ENCODE results near the gene MAST4. TPM values are rescaled to one million over a fixed set of nuclear protein-coding genes. Genes with fewer than 3 reads are reported as not detected.

Gene MAST4
- total RNA-seq, 4 donors from 2014 or later: 16.2 to 32.8 (median 25.0) TPM

- Histone ChIP-seq H3K27me3 (no peaks in the 10 kb centered on the region), H3K27ac (peak overlapping the region in 2 of 4 donors; percentile 21 to 25), H3K9me3 (no peaks in the 10 kb centered on the region), H3K36me3 (no peaks in the 10 kb centered on the region), H3K4me1 (peaks cover 5 to 63% (median 15%) of the 10 kb centered on the region in 3 donors), H3K4me3 (no peak overlapping the region)
- peak; percentile 13 for ATAC-seq
- TF ChIP-seq EP300 (IDR thresholded peaks at IDR 0.05): no peak
- no peak for TF ChIP-seq POLR2AphosphoS5 (IDR thresholded peaks at IDR 0.05)
- WGBS, 2 donors (ENCODE audit: low coverage in 1 of 2): 88 to 100% methylated on average over 3 to 4 of the region's 4 CpGs
Measured at GRCh38 chr5:67050125-67050524, 453.9 kb downstream of the MAST4 start.

GRCh38 chr5:67050635-67051034, 454.4 kb downstream of the MAST4 start:
- Histone ChIP-seq H3K27me3 (no peaks in the 10 kb centered on the region), H3K36me3 (no peaks in the 10 kb centered on the region), H3K4me3 (no peak overlapping the region), H3K27ac (peak overlapping the region in 1 of 4 donors; percentile 21), H3K9me3 (no peaks in the 10 kb centered on the region), H3K4me1 (peaks cover 5 to 61% (median 15%) of the 10 kb centered on the region in 3 donors)
- WGBS, 2 donors (ENCODE audit: low coverage in 1 of 2): 57 to 79% methylated on average over 3 of the region's 3 CpGs
- TF ChIP-seq POLR2AphosphoS5 (IDR thresholded peaks at IDR 0.05) (no peak), CTCF (IDR thresholded peaks at IDR 0.05) (no peak), POLR2A (IDR thresholded peaks at IDR 0.05) (no peak), EP300 (IDR thresholded peaks at IDR 0.05) (no peak)
- ATAC-seq: peak; percentile 53

GRCh38 chr5:67051164-67051563, 455.0 kb downstream of the MAST4 start:
- no peaks in the 10 kb centered on the region for H3K36me3 ChIP-seq
- no peak overlapping the region for H3K27ac ChIP-seq
- TF ChIP-seq CTCF (IDR thresholded peaks at IDR 0.05) (no peak), EP300 (IDR thresholded peaks at IDR 0.05) (no peak), POLR2A (IDR thresholded peaks at IDR 0.05) (no peak), POLR2AphosphoS5 (IDR thresholded peaks at IDR 0.05) (no peak)
- no peak overlapping the region for H3K4me3 ChIP-seq
- peaks cover 5 to 55% (median 15%) of the 10 kb centered on the region in 3 donors for H3K4me1 ChIP-seq
- WGBS, 2 donors (ENCODE audit: low coverage in 1 of 2): 43 to 75% methylated on average over 1 of the region's 1 CpG
- ATAC-seq: no peak
- H3K27me3 ChIP-seq: no peaks in the 10 kb centered on the region
- no peaks in the 10 kb centered on the region for H3K9me3 ChIP-seq

GRCh38 chr5:67052034-67052433, 455.8 kb downstream of the MAST4 start:
- Histone ChIP-seq H3K27me3 (no peaks in the 10 kb centered on the region), H3K36me3 (peaks cover 0 to 6% of the 10 kb centered on the region in 2 donors), H3K4me1 (peaks cover 5 to 47% (median 10%) of the 10 kb centered on the region in 3 donors), H3K9me3 (no peaks in the 10 kb centered on the region), H3K4me3 (no peak overlapping the region), H3K27ac (no peak overlapping the region)
- ATAC-seq: no peak
- TF ChIP-seq EP300 (IDR thresholded peaks at IDR 0.05) (no peak), CTCF (IDR thresholded peaks at IDR 0.05) (no peak), POLR2AphosphoS5 (IDR thresholded peaks at IDR 0.05) (no peak), POLR2A (IDR thresholded peaks at IDR 0.05) (no peak)
- 64 to 69% methylated on average over 1 of the region's 1 CpG for WGBS, 2 donors (ENCODE audit: low coverage in 1 of 2)

- H3K27me3 ChIP-seq: no peaks in the 10 kb centered on the region
- no peaks in the 10 kb centered on the region for H3K9me3 ChIP-seq
- WGBS, 2 donors (ENCODE audit: low coverage in 1 of 2): 88 to 93% methylated on average over 1 of the region's 1 CpG
- ATAC-seq: no peak
- no peak for TF ChIP-seq POLR2AphosphoS5 (IDR thresholded peaks at IDR 0.05)
- TF ChIP-seq POLR2A (IDR thresholded peaks at IDR 0.05): no peak
- no peak for TF ChIP-seq EP300 (IDR thresholded peaks at IDR 0.05)
- TF ChIP-seq CTCF (IDR thresholded peaks at IDR 0.05): no peak
- peaks cover 0 to 7% of the 10 kb centered on the region in 2 donors for H3K36me3 ChIP-seq
- no peak overlapping the region for H3K4me3 ChIP-seq
- H3K27ac ChIP-seq: no peak overlapping the region
- peaks cover 3 to 37% (median 5%) of the 10 kb centered on the region in 3 donors for H3K4me1 ChIP-seq
Measured at GRCh38 chr5:67053229-67053628, 457.0 kb downstream of the MAST4 start.

Data from gastroesophageal sphincter (tissue), 4 donors.